ENCODE results near the gene MED1. TPM values are rescaled to one million over a fixed set of nuclear protein-coding genes. Genes with fewer than 3 reads are reported as not detected.

Gene MED1
- polyA plus RNA-seq, 1 of the 3 experiments (the other 2 are of a cell fraction): 12.3 TPM

DNA sequence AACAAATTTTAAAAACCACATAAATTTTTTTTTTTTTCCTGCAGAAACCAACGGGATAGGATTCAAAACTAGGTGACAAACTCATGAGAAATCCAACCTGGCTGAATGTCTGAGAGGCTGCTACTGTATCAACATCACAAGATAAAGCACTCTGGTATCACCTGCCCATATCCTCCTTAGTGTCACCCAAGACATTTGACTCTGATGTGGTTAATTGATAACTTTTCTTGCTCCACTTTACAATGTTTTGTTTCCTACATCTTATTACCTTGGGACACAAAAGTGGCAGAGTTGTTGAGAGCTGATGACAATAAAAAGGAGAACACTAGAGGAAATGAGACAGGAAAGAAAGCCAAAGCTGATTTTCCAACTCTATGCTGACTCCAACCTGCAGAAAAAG, 45.6 kb downstream of the MED1 start:
- H3K27ac ChIP-seq (ENCODE audit: low read depth in 2 of 2, low read length in 1 of 2): peak overlapping the region in 1 of 2 experiments; percentile 87; a peak in 2 of 4 replicates
- peaks cover 32 to 45% of the 10 kb centered on the region in 2 experiments for H3K36me3 ChIP-seq (replicated peaks in 1 of 2; ENCODE audit: control insufficient read depth in 1 of 2, insufficient read depth in 2 of 2, low read length in 1 of 2)
- peak overlapping the region; percentile 56; the same call in 1 of the 2 replicates for H3K4me2 ChIP-seq
- peaks cover 2 to 7% of the 10 kb centered on the region in 2 experiments; a peak in 3 of 4 replicates for H3K4me1 ChIP-seq (ENCODE audit: control insufficient read depth in 1 of 2, insufficient read depth in 2 of 2, low read depth in 1 of 2, low read length in 1 of 2)
- no peak for DNase-seq
- H3K4me3 ChIP-seq (ENCODE audit: low read depth in 2 of 2, low read length in 1 of 2): no peak overlapping the region
- whole genome bisulfite sequencing (ENCODE audit: low lambda C conversion rate): 13% methylated on average over 1 of the region's 1 CpG
- H3K79me2 ChIP-seq (ENCODE audit: insufficient read depth): peaks cover 8% of the 10 kb centered on the region
- peaks cover 43% of the 10 kb centered on the region for H3F3A ChIP-seq (replicated peaks; ENCODE audit: insufficient read depth)
- H4K20me1 ChIP-seq (ENCODE audit: insufficient read depth): peaks cover 10% of the 10 kb centered on the region
- TF ChIP-seq CHD2 (IDR thresholded peaks at IDR 0.05; ENCODE audit: low read length, partially characterized antibody): no peak
- no peak for TF ChIP-seq SMC3 (IDR thresholded peaks at IDR 0.05; ENCODE audit: low read depth, low read length)
- TF ChIP-seq MEF2A (IDR thresholded peaks at IDR 0.05; ENCODE audit: borderline replicate concordance, low read depth): no peak
- no peak for TF ChIP-seq GABPA (IDR thresholded peaks at IDR 0.05; ENCODE audit: low read depth)
- TF ChIP-seq RCOR1 (IDR thresholded peaks at IDR 0.05; ENCODE audit: low read length): no peak
- TF ChIP-seq, protein P1, sequence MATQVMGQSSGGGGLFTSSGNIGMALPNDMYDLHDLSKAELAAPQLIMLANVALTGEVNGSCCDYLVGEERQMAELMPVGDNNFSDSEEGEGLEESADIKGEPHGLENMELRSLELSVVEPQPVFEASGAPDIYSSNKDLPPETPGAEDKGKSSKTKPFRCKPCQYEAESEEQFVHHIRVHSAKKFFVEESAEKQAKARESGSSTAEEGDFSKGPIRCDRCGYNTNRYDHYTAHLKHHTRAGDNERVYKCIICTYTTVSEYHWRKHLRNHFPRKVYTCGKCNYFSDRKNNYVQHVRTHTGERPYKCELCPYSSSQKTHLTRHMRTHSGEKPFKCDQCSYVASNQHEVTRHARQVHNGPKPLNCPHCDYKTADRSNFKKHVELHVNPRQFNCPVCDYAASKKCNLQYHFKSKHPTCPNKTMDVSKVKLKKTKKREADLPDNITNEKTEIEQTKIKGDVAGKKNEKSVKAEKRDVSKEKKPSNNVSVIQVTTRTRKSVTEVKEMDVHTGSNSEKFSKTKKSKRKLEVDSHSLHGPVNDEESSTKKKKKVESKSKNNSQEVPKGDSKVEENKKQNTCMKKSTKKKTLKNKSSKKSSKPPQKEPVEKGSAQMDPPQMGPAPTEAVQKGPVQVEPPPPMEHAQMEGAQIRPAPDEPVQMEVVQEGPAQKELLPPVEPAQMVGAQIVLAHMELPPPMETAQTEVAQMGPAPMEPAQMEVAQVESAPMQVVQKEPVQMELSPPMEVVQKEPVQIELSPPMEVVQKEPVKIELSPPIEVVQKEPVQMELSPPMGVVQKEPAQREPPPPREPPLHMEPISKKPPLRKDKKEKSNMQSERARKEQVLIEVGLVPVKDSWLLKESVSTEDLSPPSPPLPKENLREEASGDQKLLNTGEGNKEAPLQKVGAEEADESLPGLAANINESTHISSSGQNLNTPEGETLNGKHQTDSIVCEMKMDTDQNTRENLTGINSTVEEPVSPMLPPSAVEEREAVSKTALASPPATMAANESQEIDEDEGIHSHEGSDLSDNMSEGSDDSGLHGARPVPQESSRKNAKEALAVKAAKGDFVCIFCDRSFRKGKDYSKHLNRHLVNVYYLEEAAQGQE (IDR thresholded peaks at IDR 0.05; ENCODE audit: low read depth, low read length): no peak
- TF ChIP-seq GATA2 (CRISPR knock-in tag; IDR thresholded peaks at IDR 0.05): no peak
- no peak for TF ChIP-seq FOXM1 (IDR thresholded peaks at IDR 0.05; ENCODE audit: low read depth)
- TF ChIP-seq, protein P2, sequence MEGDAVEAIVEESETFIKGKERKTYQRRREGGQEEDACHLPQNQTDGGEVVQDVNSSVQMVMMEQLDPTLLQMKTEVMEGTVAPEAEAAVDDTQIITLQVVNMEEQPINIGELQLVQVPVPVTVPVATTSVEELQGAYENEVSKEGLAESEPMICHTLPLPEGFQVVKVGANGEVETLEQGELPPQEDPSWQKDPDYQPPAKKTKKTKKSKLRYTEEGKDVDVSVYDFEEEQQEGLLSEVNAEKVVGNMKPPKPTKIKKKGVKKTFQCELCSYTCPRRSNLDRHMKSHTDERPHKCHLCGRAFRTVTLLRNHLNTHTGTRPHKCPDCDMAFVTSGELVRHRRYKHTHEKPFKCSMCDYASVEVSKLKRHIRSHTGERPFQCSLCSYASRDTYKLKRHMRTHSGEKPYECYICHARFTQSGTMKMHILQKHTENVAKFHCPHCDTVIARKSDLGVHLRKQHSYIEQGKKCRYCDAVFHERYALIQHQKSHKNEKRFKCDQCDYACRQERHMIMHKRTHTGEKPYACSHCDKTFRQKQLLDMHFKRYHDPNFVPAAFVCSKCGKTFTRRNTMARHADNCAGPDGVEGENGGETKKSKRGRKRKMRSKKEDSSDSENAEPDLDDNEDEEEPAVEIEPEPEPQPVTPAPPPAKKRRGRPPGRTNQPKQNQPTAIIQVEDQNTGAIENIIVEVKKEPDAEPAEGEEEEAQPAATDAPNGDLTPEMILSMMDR (IDR thresholded peaks at IDR 0.05): no peak
- TF ChIP-seq YY1 (IDR thresholded peaks at IDR 0.05; ENCODE audit: low read depth): no peak
- H3K9me3 ChIP-seq: no peaks in the 10 kb centered on the region
- H3K9me2 ChIP-seq: no peaks in the 10 kb centered on the region
- ChIA-PET CTCF (interaction anchor here (1.3 kb wide), 1 partner anchor 161 kb away, joined by 3 read pairs; no protein-coding TSS in a partner anchor), POLR2A (no interaction called here)
- peak overlapping the region; percentile 5; the same call in 1 of the 2 replicates for H3K9ac ChIP-seq
- H2AFZ ChIP-seq (ENCODE audit: low read depth): no peak overlapping the region
- H3K27me3 ChIP-seq (ENCODE audit: insufficient read depth): no peaks in the 10 kb centered on the region

Measured in SK-N-SH (cell line).